Activated CD4-positive, alpha-beta T cell treated with anti-CD3 and anti-CD28 coated beads, Interleukin-2, Interleukin-4, amounts not matched to agents 100 ng/mL and 50 ng/mL, durations not matched to agents 16 hours and 8 hours (primary cell): Measurements from ENCODE around the gene ASIC3.

ENCODE experiments used
- DNase-seq: peaks from one replicate; pipeline ENCODE4 v3.0.0-alpha.2; 2020; ENCODE audit warnings: low spot score

The ASIC3 gene

GRCh38 chr7:151071032-151071866, 22.9 kb downstream of the ASIC3 start:
- no peak for DNase-seq

GRCh38 chr7:151073990-151074389, 25.7 kb downstream of the ASIC3 start:
- DNase-seq, result no peak

GRCh38 chr7:151074817-151075661, 26.7 kb downstream of the ASIC3 start:
- no peak for DNase-seq

GRCh38 chr7:151075662-151075971, 27.3 kb downstream of the ASIC3 start:
- DNase-seq, result no peak

GRCh38 chr7:151075978-151076426, 27.7 kb downstream of the ASIC3 start:
- DNase-seq, result no peak

- no peak for DNase-seq
These were observed 28.8 kb downstream of the ASIC3 start for GRCh38 chr7:151076863-151077704.

GRCh38 chr7:151077705-151078232, 29.4 kb downstream of the ASIC3 start:
- DNase-seq, result no peak

GRCh38 chr7:151078233-151079040, 30.1 kb downstream of the ASIC3 start:
- no peak for DNase-seq

GRCh38 chr7:151079199-151079910, 31.0 kb downstream of the ASIC3 start:
- no peak for DNase-seq

GRCh38 chr7:151080067-151080521, 31.8 kb downstream of the ASIC3 start:
- no peak for DNase-seq

GRCh38 chr7:151080522-151081169, 32.3 kb downstream of the ASIC3 start, which contains the start of gene FASTK:
Gene FASTK, minus strand, starts transcription at chr7:151080809. Its CDS starts 43 bp downstream, at chr7:151080766.
- DNase-seq, result peak; percentile 92

- DNase-seq, result no peak
These were observed 33.1 kb downstream of the ASIC3 start for GRCh38 chr7:151081170-151082101.

GRCh38 chr7:151082141-151083070, 34.1 kb downstream of the ASIC3 start:
- DNase-seq, result no peak

- peak; percentile 78 for DNase-seq
These were observed 34.9 kb downstream of the ASIC3 start, which contains the start of gene TMUB1 for GRCh38 chr7:151083071-151083823. Gene TMUB1, minus strand, starts transcription at chr7:151083493. Its CDS starts 930 bp downstream, at chr7:151082563.

- no peak for DNase-seq
These were observed 35.5 kb downstream of the ASIC3 start for GRCh38 chr7:151083824-151084160.

GRCh38 chr7:151085329-151085690, 37.0 kb downstream of the ASIC3 start:
- DNase-seq, result no peak
